Trophoblast cell (in vitro differentiated cells and primary cell): ENCODE data around the gene SLC2A4.
A peak's percentile ranks its signal among the peaks of the same experiment; 100 is the strongest.

Experiments
- DNase-seq, 2 donors: peaks; one replicate each; pipeline ENCODE4 v3.0.0-alpha.2; 2016
- H2AFZ ChIP-seq: 2 replicates; pipeline ENCODE4 v1.6.1; 2013; ENCODE audit warnings: low read length, moderate library complexity, mild to moderate bottlenecking; ENCODE audit not compliant: insufficient read depth, poor library complexity
- H2AK5ac ChIP-seq: 2 replicates; pipeline ENCODE4 v1.6.1; 2013; ENCODE audit warnings: mild to moderate bottlenecking, low read length
- H2BK120ac ChIP-seq: 2 replicates; pipeline ENCODE4 v1.6.1; 2013; ENCODE audit warnings: low read length, mild to moderate bottlenecking, moderate library complexity; ENCODE audit not compliant: insufficient read depth, poor library complexity
- H2BK12ac ChIP-seq: 2 replicates; pipeline ENCODE4 v1.6.1; 2013; ENCODE audit warnings: mild to moderate bottlenecking, low read length, moderate library complexity
- H2BK5ac ChIP-seq: 2 replicates; pipeline ENCODE4 v1.6.1; 2013; ENCODE audit warnings: low read length, low read depth, moderate library complexity, mild to moderate bottlenecking; ENCODE audit not compliant: poor library complexity
- H3K14ac ChIP-seq: 2 replicates; pipeline ENCODE4 v1.6.1; 2013; ENCODE audit warnings: mild to moderate bottlenecking, low read length
- H3K18ac ChIP-seq: 2 replicates; pipeline ENCODE4 v1.6.1; 2013; ENCODE audit warnings: mild to moderate bottlenecking, low read length
- H3K23ac ChIP-seq: 2 replicates; pipeline ENCODE4 v1.6.1; 2013; ENCODE audit warnings: low read length
- H3K27ac ChIP-seq: 2 replicates; pipeline ENCODE4 v1.5.1; 2013; ENCODE audit warnings: low read depth, mild to moderate bottlenecking, inconsistent platforms, low read length, moderate library complexity
- H3K27me3 ChIP-seq: 2 replicates; pipeline ENCODE4 v1.6.1; 2013; ENCODE audit warnings: inconsistent platforms, mild to moderate bottlenecking, low read length, moderate library complexity; ENCODE audit not compliant: insufficient read depth
- H3K36me3 ChIP-seq, 2 experiments: 1 replicate in 1 of 2; 2 replicates in 1 of 2; pipeline ENCODE4 v1.6.1; 2013; ENCODE audit warnings: low read length in 2 of 2, mild to moderate bottlenecking in 2 of 2, moderate library complexity in 1 of 2; ENCODE audit not compliant: insufficient read depth in 2 of 2, control insufficient read depth in 1 of 2
- H3K4ac ChIP-seq: 2 replicates; pipeline ENCODE4 v1.6.1; 2013; ENCODE audit warnings: low read depth, mild to moderate bottlenecking, low read length, moderate library complexity
- H3K4me1 ChIP-seq, 2 experiments: 1 replicate in 1 of 2; 2 replicates in 1 of 2; pipeline ENCODE4 v1.6.1; 2013; ENCODE audit warnings: low read length in 2 of 2, mild to moderate bottlenecking in 2 of 2, moderate library complexity in 1 of 2; ENCODE audit not compliant: insufficient read depth in 2 of 2, control insufficient read depth in 1 of 2
- H3K4me2 ChIP-seq: 2 replicates; pipeline ENCODE4 v1.6.1; 2013; ENCODE audit warnings: inconsistent platforms, mild to moderate bottlenecking, low read length, moderate library complexity
- H3K4me3 ChIP-seq: 2 replicates; pipeline ENCODE4 v1.5.1; 2013; ENCODE audit warnings: mild to moderate bottlenecking, low read depth, low read length, inconsistent platforms
- H3K79me1 ChIP-seq: one replicate; pipeline ENCODE4 v1.6.1; 2013; ENCODE audit warnings: low read length
- H3K79me2 ChIP-seq: 2 replicates; pipeline ENCODE4 v1.6.1; 2013; ENCODE audit warnings: low read length, mild to moderate bottlenecking; ENCODE audit not compliant: control insufficient read depth, insufficient read depth, poor library complexity
- H3K9ac ChIP-seq: 2 replicates; pipeline ENCODE4 v1.6.1; 2013; ENCODE audit warnings: mild to moderate bottlenecking, low read length
- H3K9me3 ChIP-seq: 2 replicates; pipeline ENCODE4 v1.6.1; 2013; ENCODE audit warnings: low read depth, mild to moderate bottlenecking, control low read depth, inconsistent platforms, low read length; ENCODE audit not compliant: insufficient read depth
- H4K12ac ChIP-seq: 2 replicates; pipeline ENCODE4 v1.6.1; 2013; ENCODE audit warnings: low read depth, mild to moderate bottlenecking, low read length, moderate library complexity
- H4K8ac ChIP-seq: 2 replicates; pipeline ENCODE4 v1.6.1; 2013; ENCODE audit warnings: low read depth, mild to moderate bottlenecking, low read length, moderate library complexity
- H4K91ac ChIP-seq: one replicate; pipeline ENCODE4 v1.6.1; 2013; ENCODE audit warnings: low read depth, mild to moderate bottlenecking, low read length, moderate library complexity
- WGBS: extraction: QIAGEN DNeasy Blood & Tissue Kit; methylation state at CpG from one replicate; pipeline ENCODE4 v1.1.7; 2013; ENCODE audit warnings: missing lambda C conversion rate; ENCODE audit not compliant: insufficient read length, insufficient coverage; ENCODE audit errors: extremely low coverage; 5-methylcytosine and 5-hydroxymethylcytosine counted together

The SLC2A4 gene

GRCh38 chr17:7238420-7239090 is 43.0 kb upstream of the SLC2A4 start:
- Histone ChIP-seq H4K91ac (peak overlapping the region; percentile 99), H2AFZ (peak overlapping the region; percentile 37), H2BK5ac (peak overlapping the region; percentile 95), H3K36me3 (peaks cover 25 to 38% of the 10 kb centered on the region in 2 experiments), H4K8ac (peak overlapping the region; percentile 85), H3K4me3 (peak overlapping the region; percentile 94), H3K9me3 (peaks cover 4% of the 10 kb centered on the region), H3K79me2 (peaks cover 35% of the 10 kb centered on the region), H2BK120ac (peak overlapping the region; percentile 95), H3K79me1 (peaks cover 38% of the 10 kb centered on the region), H3K18ac (peak overlapping the region; percentile 94), H3K9ac (peak overlapping the region; percentile 99), H3K23ac (no peak overlapping the region), H3K4ac (peak overlapping the region; percentile 100), H3K27me3 (no peaks in the 10 kb centered on the region), H3K27ac (peak overlapping the region; percentile 89), H3K14ac (peak overlapping the region; percentile 96), H2BK12ac (peak overlapping the region; percentile 29), H4K12ac (peak overlapping the region; percentile 89), H3K4me1 (peaks cover 18 to 29% of the 10 kb centered on the region in 2 experiments), H2AK5ac (peak overlapping the region; percentile 96), H3K4me2 (peak overlapping the region; percentile 52)
- DNase-seq, result no peak
- no CpG with 5 or more reads among the region's 39 CpGs for WGBS

- WGBS, result no CpG with 5 or more reads among the region's 72 CpGs
- peak within 1 kb of the TSS; percentile 100 for H3K4ac ChIP-seq
- DNase-seq, result peak; percentile 99 to 100
Observed at GRCh38 chr17:7239091-7240027, 42.2 kb upstream of the SLC2A4 start, which contains the start of gene PHF23. Gene PHF23, minus strand, starts transcription at chr17:7239457. Its CDS starts 178 bp downstream, at chr17:7239279.

GRCh38 chr17:7240375-7240774 is 41.1 kb upstream of the SLC2A4 start:
- H3K27me3 ChIP-seq, result no peaks in the 10 kb centered on the region
- H3K79me2 ChIP-seq, result peaks cover 26% of the 10 kb centered on the region
- no peak overlapping the region for H3K14ac ChIP-seq
- no peak overlapping the region for H2BK5ac ChIP-seq
- H3K9me3 ChIP-seq, result peaks cover 4% of the 10 kb centered on the region
- no peak overlapping the region for H3K23ac ChIP-seq
- WGBS, result no CpG with 5 or more reads among the region's 4 CpGs
- H3K4me3 ChIP-seq, result no peak overlapping the region
- no peak overlapping the region for H3K27ac ChIP-seq
- no peak overlapping the region for H4K12ac ChIP-seq
- peaks cover 16 to 21% of the 10 kb centered on the region in 2 experiments for H3K4me1 ChIP-seq
- H3K79me1 ChIP-seq, result peaks cover 27% of the 10 kb centered on the region
- H2AK5ac ChIP-seq, result no peak overlapping the region
- H3K4me2 ChIP-seq, result peak overlapping the region; percentile 92
- no peak overlapping the region for H2BK120ac ChIP-seq
- H2BK12ac ChIP-seq, result no peak overlapping the region
- no peak overlapping the region for H4K8ac ChIP-seq
- no peak overlapping the region for H2AFZ ChIP-seq
- H3K36me3 ChIP-seq, result peaks cover 27 to 41% of the 10 kb centered on the region in 2 experiments
- no peak overlapping the region for H4K91ac ChIP-seq
- H3K18ac ChIP-seq, result no peak overlapping the region
- H3K9ac ChIP-seq, result no peak overlapping the region
- peak overlapping the region; percentile 44 for H3K4ac ChIP-seq
- no peak for DNase-seq

More at GRCh38 chr17:7239091-7240027, 42.2 kb upstream of the SLC2A4 start, which contains the start of gene PHF23:
- H2AK5ac ChIP-seq, result peak within 1 kb of the TSS; percentile 96
- peak within 1 kb of the TSS; percentile 95 for H2BK5ac ChIP-seq
- peaks cover 18 to 29% of the 10 kb centered on the region in 2 experiments for H3K4me1 ChIP-seq
- H3K9ac ChIP-seq, result peak within 1 kb of the TSS; percentile 99
- H4K8ac ChIP-seq, result peak within 1 kb of the TSS; percentile 85
- H3K18ac ChIP-seq, result peak within 1 kb of the TSS; percentile 94
- H2AFZ ChIP-seq, result peak within 1 kb of the TSS; percentile 53
- H3K27me3 ChIP-seq, result no peaks in the 10 kb centered on the region
- peak within 1 kb of the TSS; percentile 96 for H3K14ac ChIP-seq
- H3K9me3 ChIP-seq, result peaks cover 4% of the 10 kb centered on the region
- H3K79me2 ChIP-seq, result peaks cover 29% of the 10 kb centered on the region
- peak within 1 kb of the TSS; percentile 95 for H2BK120ac ChIP-seq
- peak within 1 kb of the TSS; percentile 99 for H4K91ac ChIP-seq
- H2BK12ac ChIP-seq, result peak within 1 kb of the TSS; percentile 29
- H4K12ac ChIP-seq, result peak within 1 kb of the TSS; percentile 89
- H3K27ac ChIP-seq, result peak within 1 kb of the TSS; percentile 89
- H3K36me3 ChIP-seq, result peaks cover 29 to 44% of the 10 kb centered on the region in 2 experiments
- H3K79me1 ChIP-seq, result peaks cover 30% of the 10 kb centered on the region
- peak within 1 kb of the TSS; percentile 61 for H3K4me2 ChIP-seq
- peak within 1 kb of the TSS; percentile 94 for H3K4me3 ChIP-seq
- no peak within 1 kb of the TSS for H3K23ac ChIP-seq

- no peak for DNase-seq
- H3K27me3 ChIP-seq, result no peaks in the 10 kb centered on the region
- peak overlapping the region; percentile 42 for H3K9ac ChIP-seq
- H4K8ac ChIP-seq, result no peak overlapping the region
- H3K79me1 ChIP-seq, result peaks cover 27% of the 10 kb centered on the region
- no peak overlapping the region for H2BK120ac ChIP-seq
- WGBS, result no CpG with 5 or more reads among the region's 9 CpGs
- peaks cover 2% of the 10 kb centered on the region for H3K9me3 ChIP-seq
- H3K4me2 ChIP-seq, result peak overlapping the region; percentile 92
- H3K27ac ChIP-seq, result peak overlapping the region; percentile 99
- H2BK12ac ChIP-seq, result no peak overlapping the region
- no peak overlapping the region for H3K18ac ChIP-seq
- no peak overlapping the region for H3K14ac ChIP-seq
- peak overlapping the region; percentile 53 for H4K91ac ChIP-seq
- H3K4ac ChIP-seq, result peak overlapping the region; percentile 57
- H2AFZ ChIP-seq, result no peak overlapping the region
- H2AK5ac ChIP-seq, result peak overlapping the region; percentile 15
- H3K23ac ChIP-seq, result no peak overlapping the region
- H3K36me3 ChIP-seq, result peaks cover 24 to 38% of the 10 kb centered on the region in 2 experiments
- H4K12ac ChIP-seq, result no peak overlapping the region
- peaks cover 12 to 14% of the 10 kb centered on the region in 2 experiments for H3K4me1 ChIP-seq
- H2BK5ac ChIP-seq, result peak overlapping the region; percentile 29
- peaks cover 23% of the 10 kb centered on the region for H3K79me2 ChIP-seq
- H3K4me3 ChIP-seq, result peak overlapping the region; percentile 94
Observed at GRCh38 chr17:7241090-7241733, 40.3 kb upstream of the SLC2A4 start.
